ENCODE measurements around the gene MXD4. TPM values are rescaled to one million over a fixed set of nuclear protein-coding genes. Genes with fewer than 3 reads are reported as not detected.

The MXD4 gene
- total RNA-seq, 1 experiment from 2014 or later: 20.4 TPM

DNA sequence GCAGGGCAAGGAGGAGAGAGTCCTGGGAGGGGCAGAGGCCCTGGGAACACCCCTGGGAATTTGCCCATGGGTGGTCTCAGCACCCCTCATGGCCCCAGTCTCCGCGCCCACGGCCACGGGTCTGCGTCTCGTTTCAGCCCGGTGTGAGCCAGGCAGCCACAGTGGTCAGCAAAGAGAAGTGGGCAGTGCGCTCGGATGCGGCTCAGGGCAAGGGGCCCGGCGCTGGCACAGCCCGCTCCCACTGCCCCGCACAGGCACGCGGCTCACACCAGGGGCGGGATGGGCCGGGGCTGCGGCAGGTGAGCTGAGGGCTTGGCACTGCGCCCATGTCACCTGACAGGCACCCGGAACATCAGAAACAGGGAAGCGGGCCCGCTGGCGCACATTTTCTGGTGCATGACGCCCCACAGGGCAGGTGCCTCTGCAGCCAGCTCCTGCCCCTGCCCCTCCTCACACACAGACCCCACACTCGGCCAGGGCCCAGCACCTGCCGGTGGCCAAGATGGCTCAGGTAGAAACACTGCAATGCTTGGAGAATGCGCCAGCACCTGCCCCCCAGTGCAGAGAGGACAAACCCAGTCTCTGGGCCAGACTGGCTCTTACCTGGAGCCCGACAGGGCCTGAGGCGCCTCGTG is 41.9 kb upstream of the MXD4 start:
- DNase-seq (ENCODE audit: low spot score) (no peak), ATAC-seq (no peak)
- no peak overlapping the region for H3K4me3 Mint-ChIP-seq
- CTCF ChIA-PET: no interaction called here
- H3K9me3 Mint-ChIP-seq: peaks cover 21% of the 10 kb centered on the region
- peaks cover 3% of the 10 kb centered on the region; the same call in 1 of the 2 replicates for H3K4me1 Mint-ChIP-seq
- H3K36me3 Mint-ChIP-seq: peaks cover 14% of the 10 kb centered on the region
- POLR2A ChIA-PET: no interaction called here
- TF ChIP-seq, protein P1, sequence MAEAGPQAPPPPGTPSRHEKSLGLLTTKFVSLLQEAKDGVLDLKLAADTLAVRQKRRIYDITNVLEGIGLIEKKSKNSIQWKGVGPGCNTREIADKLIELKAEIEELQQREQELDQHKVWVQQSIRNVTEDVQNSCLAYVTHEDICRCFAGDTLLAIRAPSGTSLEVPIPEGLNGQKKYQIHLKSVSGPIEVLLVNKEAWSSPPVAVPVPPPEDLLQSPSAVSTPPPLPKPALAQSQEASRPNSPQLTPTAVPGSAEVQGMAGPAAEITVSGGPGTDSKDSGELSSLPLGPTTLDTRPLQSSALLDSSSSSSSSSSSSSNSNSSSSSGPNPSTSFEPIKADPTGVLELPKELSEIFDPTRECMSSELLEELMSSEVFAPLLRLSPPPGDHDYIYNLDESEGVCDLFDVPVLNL (CRISPR knock-in tag; IDR thresholded peaks at IDR 0.05; ENCODE audit: borderline replicate concordance, low read depth): no peak
- TF ChIP-seq, protein P2, sequence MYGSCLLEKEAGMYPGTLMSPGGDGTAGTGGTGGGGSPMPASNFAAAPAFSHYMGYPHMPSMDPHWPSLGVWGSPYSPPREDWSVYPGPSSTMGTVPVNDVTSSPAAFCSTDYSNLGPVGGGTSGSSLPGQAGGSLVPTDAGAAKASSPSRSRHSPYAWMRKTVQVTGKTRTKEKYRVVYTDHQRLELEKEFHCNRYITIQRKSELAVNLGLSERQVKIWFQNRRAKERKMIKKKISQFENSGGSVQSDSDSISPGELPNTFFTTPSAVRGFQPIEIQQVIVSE (CRISPR knock-in tag; IDR thresholded peaks at IDR 0.05; ENCODE audit: borderline replicate concordance): no peak
- TF ChIP-seq NR1H2 (CRISPR knock-in tag; IDR thresholded peaks at IDR 0.05) (no peak), ELF4 (CRISPR knock-in tag; IDR thresholded peaks at IDR 0.05; ENCODE audit: low read depth) (no peak), ESRRA (CRISPR knock-in tag; IDR thresholded peaks at IDR 0.05; ENCODE audit: borderline replicate concordance) (no peak), ZNF263 (CRISPR knock-in tag; IDR thresholded peaks at IDR 0.05; ENCODE audit: low read depth) (no peak), GTF2I (CRISPR knock-in tag; conservative IDR thresholded peaks at IDR 0.05) (no peak), EMX1 (CRISPR knock-in tag; IDR thresholded peaks at IDR 0.05) (no peak)
- TF ChIP-seq, protein P3, sequence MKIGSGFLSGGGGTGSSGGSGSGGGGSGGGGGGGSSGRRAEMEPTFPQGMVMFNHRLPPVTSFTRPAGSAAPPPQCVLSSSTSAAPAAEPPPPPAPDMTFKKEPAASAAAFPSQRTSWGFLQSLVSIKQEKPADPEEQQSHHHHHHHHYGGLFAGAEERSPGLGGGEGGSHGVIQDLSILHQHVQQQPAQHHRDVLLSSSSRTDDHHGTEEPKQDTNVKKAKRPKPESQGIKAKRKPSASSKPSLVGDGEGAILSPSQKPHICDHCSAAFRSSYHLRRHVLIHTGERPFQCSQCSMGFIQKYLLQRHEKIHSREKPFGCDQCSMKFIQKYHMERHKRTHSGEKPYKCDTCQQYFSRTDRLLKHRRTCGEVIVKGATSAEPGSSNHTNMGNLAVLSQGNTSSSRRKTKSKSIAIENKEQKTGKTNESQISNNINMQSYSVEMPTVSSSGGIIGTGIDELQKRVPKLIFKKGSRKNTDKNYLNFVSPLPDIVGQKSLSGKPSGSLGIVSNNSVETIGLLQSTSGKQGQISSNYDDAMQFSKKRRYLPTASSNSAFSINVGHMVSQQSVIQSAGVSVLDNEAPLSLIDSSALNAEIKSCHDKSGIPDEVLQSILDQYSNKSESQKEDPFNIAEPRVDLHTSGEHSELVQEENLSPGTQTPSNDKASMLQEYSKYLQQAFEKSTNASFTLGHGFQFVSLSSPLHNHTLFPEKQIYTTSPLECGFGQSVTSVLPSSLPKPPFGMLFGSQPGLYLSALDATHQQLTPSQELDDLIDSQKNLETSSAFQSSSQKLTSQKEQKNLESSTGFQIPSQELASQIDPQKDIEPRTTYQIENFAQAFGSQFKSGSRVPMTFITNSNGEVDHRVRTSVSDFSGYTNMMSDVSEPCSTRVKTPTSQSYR (CRISPR knock-in tag; IDR thresholded peaks at IDR 0.05): no peak
- TF ChIP-seq, protein P4, sequence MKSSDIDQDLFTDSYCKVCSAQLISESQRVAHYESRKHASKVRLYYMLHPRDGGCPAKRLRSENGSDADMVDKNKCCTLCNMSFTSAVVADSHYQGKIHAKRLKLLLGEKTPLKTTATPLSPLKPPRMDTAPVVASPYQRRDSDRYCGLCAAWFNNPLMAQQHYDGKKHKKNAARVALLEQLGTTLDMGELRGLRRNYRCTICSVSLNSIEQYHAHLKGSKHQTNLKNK (CRISPR knock-in tag; IDR thresholded peaks at IDR 0.05): no peak
- TF ChIP-seq, protein P5, sequence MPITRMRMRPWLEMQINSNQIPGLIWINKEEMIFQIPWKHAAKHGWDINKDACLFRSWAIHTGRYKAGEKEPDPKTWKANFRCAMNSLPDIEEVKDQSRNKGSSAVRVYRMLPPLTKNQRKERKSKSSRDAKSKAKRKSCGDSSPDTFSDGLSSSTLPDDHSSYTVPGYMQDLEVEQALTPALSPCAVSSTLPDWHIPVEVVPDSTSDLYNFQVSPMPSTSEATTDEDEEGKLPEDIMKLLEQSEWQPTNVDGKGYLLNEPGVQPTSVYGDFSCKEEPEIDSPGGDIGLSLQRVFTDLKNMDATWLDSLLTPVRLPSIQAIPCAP (CRISPR knock-in tag; IDR thresholded peaks at IDR 0.05): no peak
- no peak overlapping the region for H3K27ac Mint-ChIP-seq
- no peaks in the 10 kb centered on the region; the same call in 1 of the 2 replicates for H3K27me3 Mint-ChIP-seq (ENCODE audit: low read depth)

DNA sequence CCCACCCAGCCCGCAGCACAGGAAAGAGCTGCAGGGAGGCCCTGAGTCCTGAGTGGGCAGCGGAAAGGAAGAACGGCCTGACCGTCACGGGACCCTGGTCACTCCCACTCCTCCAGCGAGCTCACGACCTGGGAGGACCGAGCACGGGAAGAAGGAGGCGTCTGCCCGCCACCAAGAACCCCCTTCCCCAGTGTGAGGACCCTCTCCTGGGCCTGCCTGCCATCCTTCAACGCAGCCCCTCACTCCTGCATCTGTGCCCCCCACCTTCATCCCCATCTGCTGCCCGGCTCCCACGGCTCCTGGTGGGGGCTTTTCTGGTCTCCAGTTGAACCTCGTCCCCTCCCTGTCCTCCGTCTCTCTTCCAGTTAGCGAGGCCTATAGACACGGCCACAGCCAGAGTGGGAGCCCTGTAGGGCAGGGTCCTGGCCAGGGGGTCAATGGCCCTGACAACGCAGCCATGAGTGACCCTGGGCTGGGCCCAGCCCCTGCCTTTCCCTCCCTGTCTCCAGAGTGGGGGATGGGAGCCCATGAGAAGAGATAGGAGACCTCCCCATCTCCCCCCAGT is 41.3 kb upstream of the MXD4 start:
- POLR2A ChIA-PET: no interaction called here
- Mint-ChIP-seq H3K27ac (no peak overlapping the region), H3K4me3 (no peak overlapping the region), H3K27me3 (ENCODE audit: low read depth) (no peaks in the 10 kb centered on the region; the same call in 1 of the 2 replicates), H3K4me1 (peaks cover 5% of the 10 kb centered on the region; the same call in 1 of the 2 replicates), H3K36me3 (peaks cover 14% of the 10 kb centered on the region), H3K9me3 (peaks cover 21% of the 10 kb centered on the region)
- CTCF ChIA-PET: no interaction called here
- DNase-seq (ENCODE audit: low spot score): no peak
- ATAC-seq: no peak
- TF ChIP-seq NFATC4 (CRISPR knock-in tag; IDR thresholded peaks at IDR 0.05) (no peak), ZNF416 (CRISPR knock-in tag; IDR thresholded peaks at IDR 0.05) (no peak), SP1 (CRISPR knock-in tag; conservative IDR thresholded peaks at IDR 0.05) (no peak), TCF7 (CRISPR knock-in tag; IDR thresholded peaks at IDR 0.05; ENCODE audit: low read depth) (no peak), FOXK1 (CRISPR knock-in tag; IDR thresholded peaks at IDR 0.05) (no peak)
- TF ChIP-seq, protein P6, sequence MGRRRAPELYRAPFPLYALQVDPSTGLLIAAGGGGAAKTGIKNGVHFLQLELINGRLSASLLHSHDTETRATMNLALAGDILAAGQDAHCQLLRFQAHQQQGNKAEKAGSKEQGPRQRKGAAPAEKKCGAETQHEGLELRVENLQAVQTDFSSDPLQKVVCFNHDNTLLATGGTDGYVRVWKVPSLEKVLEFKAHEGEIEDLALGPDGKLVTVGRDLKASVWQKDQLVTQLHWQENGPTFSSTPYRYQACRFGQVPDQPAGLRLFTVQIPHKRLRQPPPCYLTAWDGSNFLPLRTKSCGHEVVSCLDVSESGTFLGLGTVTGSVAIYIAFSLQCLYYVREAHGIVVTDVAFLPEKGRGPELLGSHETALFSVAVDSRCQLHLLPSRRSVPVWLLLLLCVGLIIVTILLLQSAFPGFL (CRISPR knock-in tag; IDR thresholded peaks at IDR 0.05; ENCODE audit: borderline replicate concordance): no peak
- TF ChIP-seq, protein P7, sequence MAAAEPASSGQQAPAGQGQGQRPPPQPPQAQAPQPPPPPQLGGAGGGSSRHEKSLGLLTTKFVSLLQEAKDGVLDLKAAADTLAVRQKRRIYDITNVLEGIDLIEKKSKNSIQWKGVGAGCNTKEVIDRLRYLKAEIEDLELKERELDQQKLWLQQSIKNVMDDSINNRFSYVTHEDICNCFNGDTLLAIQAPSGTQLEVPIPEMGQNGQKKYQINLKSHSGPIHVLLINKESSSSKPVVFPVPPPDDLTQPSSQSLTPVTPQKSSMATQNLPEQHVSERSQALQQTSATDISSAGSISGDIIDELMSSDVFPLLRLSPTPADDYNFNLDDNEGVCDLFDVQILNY (CRISPR knock-in tag; IDR thresholded peaks at IDR 0.05): no peak
- TF ChIP-seq, protein P8, sequence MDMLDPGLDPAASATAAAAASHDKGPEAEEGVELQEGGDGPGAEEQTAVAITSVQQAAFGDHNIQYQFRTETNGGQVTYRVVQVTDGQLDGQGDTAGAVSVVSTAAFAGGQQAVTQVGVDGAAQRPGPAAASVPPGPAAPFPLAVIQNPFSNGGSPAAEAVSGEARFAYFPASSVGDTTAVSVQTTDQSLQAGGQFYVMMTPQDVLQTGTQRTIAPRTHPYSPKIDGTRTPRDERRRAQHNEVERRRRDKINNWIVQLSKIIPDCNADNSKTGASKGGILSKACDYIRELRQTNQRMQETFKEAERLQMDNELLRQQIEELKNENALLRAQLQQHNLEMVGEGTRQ (CRISPR knock-in tag; IDR thresholded peaks at IDR 0.05): no peak
- TF ChIP-seq, protein P9, sequence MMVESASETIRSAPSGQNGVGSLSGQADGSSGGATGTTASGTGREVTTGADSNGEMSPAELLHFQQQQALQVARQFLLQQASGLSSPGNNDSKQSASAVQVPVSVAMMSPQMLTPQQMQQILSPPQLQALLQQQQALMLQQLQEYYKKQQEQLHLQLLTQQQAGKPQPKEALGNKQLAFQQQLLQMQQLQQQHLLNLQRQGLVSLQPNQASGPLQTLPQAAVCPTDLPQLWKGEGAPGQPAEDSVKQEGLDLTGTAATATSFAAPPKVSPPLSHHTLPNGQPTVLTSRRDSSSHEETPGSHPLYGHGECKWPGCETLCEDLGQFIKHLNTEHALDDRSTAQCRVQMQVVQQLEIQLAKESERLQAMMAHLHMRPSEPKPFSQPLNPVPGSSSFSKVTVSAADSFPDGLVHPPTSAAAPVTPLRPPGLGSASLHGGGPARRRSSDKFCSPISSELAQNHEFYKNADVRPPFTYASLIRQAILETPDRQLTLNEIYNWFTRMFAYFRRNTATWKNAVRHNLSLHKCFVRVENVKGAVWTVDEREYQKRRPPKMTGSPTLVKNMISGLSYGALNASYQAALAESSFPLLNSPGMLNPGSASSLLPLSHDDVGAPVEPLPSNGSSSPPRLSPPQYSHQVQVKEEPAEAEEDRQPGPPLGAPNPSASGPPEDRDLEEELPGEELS (CRISPR knock-in tag; IDR thresholded peaks at IDR 0.05): no peak

Measured in WTC11 (cell line).